K562 (cell line): ENCODE measurements around the gene OR2V1.

ENCODE experiments used
- BACH1 ChIP-seq: fragments of 200-800 bp; sonication (Bioruptor generic); IDR thresholded peaks from 2 replicates; pipeline ENCODE4 v1.6.1; 2016; ENCODE audit warnings: missing genetic modification characterization, missing compliant biosample characterization
- MAFK ChIP-seq: IDR thresholded peaks from 2 replicates; pipeline ENCODE4 v1.6.1; 2011; ENCODE audit warnings: low read length, improper control_type of control experiment
- MAZ ChIP-seq, 2 experiments: fragments of 450-650 bp in 1 of 2; sonication (generic) in 1 of 2; formaldehyde crosslinking; IDR thresholded peaks in 1 of 2; conservative IDR thresholded peaks in 1 of 2; 2 replicates each; pipeline versions ENCODE4 v1.4.0 to v1.5.0; 2020; ENCODE audit warnings: mild to moderate bottlenecking in 1 of 2, missing genetic modification reagents in 1 of 2
- NFXL1 ChIP-seq: fragments of 450-650 bp; formaldehyde crosslinking; IDR thresholded peaks from 2 replicates; pipeline ENCODE4 v1.4.0; 2021; ENCODE audit warnings: mild to moderate bottlenecking
- POLR2AphosphoS5 ChIP-seq: IDR thresholded peaks from 2 replicates; pipeline ENCODE4 v1.6.1; 2011; ENCODE audit warnings: mild to moderate bottlenecking, low read depth, low read length, moderate library complexity; ENCODE audit not compliant: control insufficient read depth, insufficient read depth
- SIX5 ChIP-seq, 2 experiments: IDR thresholded peaks; 2 replicates each; pipeline ENCODE4 v1.6.1; 2011; ENCODE audit warnings: low read length in 2 of 2, borderline replicate concordance in 1 of 2, low read depth in 1 of 2, mild to moderate bottlenecking in 1 of 2, moderate library complexity in 1 of 2; ENCODE audit not compliant: insufficient read depth in 1 of 2
- SMARCC2 ChIP-seq: fragments of 450-650 bp; IDR thresholded peaks from 2 replicates; pipeline ENCODE4 v1.6.1; 2017; ENCODE audit warnings: antibody characterized with exemption, moderate library complexity, mild to moderate bottlenecking, low read depth
- SRSF7 ChIP-seq: fragments of 200-400 bp; formaldehyde crosslinking; optimal IDR thresholded peaks from 2 replicates; pipeline ENCODE3; 2017; ENCODE audit warnings: mild to moderate bottlenecking, low read depth, low read length
- TEAD4 ChIP-seq, 2 experiments: sonication (generic) in 1 of 2; formaldehyde crosslinking in 1 of 2; IDR thresholded peaks; 2 replicates each; pipeline versions ENCODE4 v1.6.1 to v1.8.0; 2012 to 2022; ENCODE audit warnings: borderline replicate concordance in 1 of 2, inconsistent platforms in 1 of 2, low read length in 1 of 2, mild to moderate bottlenecking in 1 of 2, missing genetic modification reagents in 1 of 2
- ZBED1 ChIP-seq: IDR thresholded peaks from 2 replicates; pipeline ENCODE4 v1.6.1; 2014
- TF ChIP-seq, protein P1 (sequence below), 3 experiments: IDR thresholded peaks in 2 of 3; conservative IDR thresholded peaks in 1 of 3; 2 replicates each; pipeline ENCODE4 v1.5.1; 2011 to 2012; ENCODE audit warnings: low read length in 3 of 3, mild to moderate bottlenecking in 3 of 3, control low read depth in 2 of 3, improper control_type of control experiment in 1 of 3, inconsistent platforms in 1 of 3, low read depth in 1 of 3, mixed read lengths in 1 of 3, moderate library complexity in 1 of 3; ENCODE audit not compliant: insufficient read depth in 2 of 3
- TF ChIP-seq, protein P2 (sequence below): sonication (generic); formaldehyde crosslinking; IDR thresholded peaks from 2 replicates; pipeline ENCODE4 v1.8.1; 2023; ENCODE audit warnings: missing genetic modification reagents, mild to moderate bottlenecking, borderline replicate concordance
- TF ChIP-seq, protein P3 (sequence below): sonication (generic); formaldehyde crosslinking; IDR thresholded peaks from 2 replicates; pipeline ENCODE4 v1.9.0; 2022; ENCODE audit warnings: mild to moderate bottlenecking, missing genetic modification reagents

DNA sequence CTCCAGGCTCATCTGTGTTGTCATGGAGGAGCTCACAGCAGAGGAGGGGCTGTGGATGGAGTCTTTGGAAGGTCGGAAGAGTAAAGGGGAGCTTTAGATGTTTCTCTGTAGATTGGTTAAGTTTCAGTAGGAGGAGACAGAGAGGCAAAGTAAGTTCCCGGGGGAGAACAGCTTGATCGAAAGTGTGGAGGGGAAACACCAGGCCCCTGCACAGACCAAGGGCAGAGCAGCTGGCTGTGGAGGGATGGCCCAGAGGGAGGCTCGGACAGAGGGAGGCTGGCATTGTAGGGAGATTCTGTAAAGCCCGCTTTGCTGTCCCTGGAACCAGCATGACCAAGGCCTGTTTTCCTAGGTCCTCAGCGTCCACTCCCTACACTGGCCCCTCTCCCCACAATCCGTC is 11.1 kb upstream of the OR2V1 start:
- TF ChIP-seq ZBED1, result no peak
- TF ChIP-seq TEAD4 (IDR thresholded peaks at IDR 0.05; ENCODE audit: low read length), result no peak
- no peak for TF ChIP-seq TEAD4 (CRISPR knock-in tag; IDR thresholded peaks at IDR 0.05; ENCODE audit: borderline replicate concordance)
- TF ChIP-seq, protein P1, sequence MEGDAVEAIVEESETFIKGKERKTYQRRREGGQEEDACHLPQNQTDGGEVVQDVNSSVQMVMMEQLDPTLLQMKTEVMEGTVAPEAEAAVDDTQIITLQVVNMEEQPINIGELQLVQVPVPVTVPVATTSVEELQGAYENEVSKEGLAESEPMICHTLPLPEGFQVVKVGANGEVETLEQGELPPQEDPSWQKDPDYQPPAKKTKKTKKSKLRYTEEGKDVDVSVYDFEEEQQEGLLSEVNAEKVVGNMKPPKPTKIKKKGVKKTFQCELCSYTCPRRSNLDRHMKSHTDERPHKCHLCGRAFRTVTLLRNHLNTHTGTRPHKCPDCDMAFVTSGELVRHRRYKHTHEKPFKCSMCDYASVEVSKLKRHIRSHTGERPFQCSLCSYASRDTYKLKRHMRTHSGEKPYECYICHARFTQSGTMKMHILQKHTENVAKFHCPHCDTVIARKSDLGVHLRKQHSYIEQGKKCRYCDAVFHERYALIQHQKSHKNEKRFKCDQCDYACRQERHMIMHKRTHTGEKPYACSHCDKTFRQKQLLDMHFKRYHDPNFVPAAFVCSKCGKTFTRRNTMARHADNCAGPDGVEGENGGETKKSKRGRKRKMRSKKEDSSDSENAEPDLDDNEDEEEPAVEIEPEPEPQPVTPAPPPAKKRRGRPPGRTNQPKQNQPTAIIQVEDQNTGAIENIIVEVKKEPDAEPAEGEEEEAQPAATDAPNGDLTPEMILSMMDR (IDR thresholded peaks at IDR 0.05 in 2 of 3, conservative IDR thresholded peaks at IDR 0.05 in 1 of 3; ENCODE audit: insufficient read depth in 2 of 3, low read depth in 1 of 3, low read length in 3 of 3), result no peak
- TF ChIP-seq BACH1 (tag), result no peak
- TF ChIP-seq MAFK, result no peak
- TF ChIP-seq MAZ (CRISPR knock-in tag; conservative IDR thresholded peaks at IDR 0.05 in 1 of 2, IDR thresholded peaks at IDR 0.05 in 1 of 2), result no peak
- TF ChIP-seq SMARCC2, result no peak
- no peak for TF ChIP-seq SIX5 (IDR thresholded peaks at IDR 0.05; ENCODE audit: borderline replicate concordance in 1 of 2, insufficient read depth in 1 of 2, low read depth in 1 of 2, low read length in 2 of 2)
- no peak for TF ChIP-seq POLR2AphosphoS5
- no peak for TF ChIP-seq NFXL1
- TF ChIP-seq, protein P2, sequence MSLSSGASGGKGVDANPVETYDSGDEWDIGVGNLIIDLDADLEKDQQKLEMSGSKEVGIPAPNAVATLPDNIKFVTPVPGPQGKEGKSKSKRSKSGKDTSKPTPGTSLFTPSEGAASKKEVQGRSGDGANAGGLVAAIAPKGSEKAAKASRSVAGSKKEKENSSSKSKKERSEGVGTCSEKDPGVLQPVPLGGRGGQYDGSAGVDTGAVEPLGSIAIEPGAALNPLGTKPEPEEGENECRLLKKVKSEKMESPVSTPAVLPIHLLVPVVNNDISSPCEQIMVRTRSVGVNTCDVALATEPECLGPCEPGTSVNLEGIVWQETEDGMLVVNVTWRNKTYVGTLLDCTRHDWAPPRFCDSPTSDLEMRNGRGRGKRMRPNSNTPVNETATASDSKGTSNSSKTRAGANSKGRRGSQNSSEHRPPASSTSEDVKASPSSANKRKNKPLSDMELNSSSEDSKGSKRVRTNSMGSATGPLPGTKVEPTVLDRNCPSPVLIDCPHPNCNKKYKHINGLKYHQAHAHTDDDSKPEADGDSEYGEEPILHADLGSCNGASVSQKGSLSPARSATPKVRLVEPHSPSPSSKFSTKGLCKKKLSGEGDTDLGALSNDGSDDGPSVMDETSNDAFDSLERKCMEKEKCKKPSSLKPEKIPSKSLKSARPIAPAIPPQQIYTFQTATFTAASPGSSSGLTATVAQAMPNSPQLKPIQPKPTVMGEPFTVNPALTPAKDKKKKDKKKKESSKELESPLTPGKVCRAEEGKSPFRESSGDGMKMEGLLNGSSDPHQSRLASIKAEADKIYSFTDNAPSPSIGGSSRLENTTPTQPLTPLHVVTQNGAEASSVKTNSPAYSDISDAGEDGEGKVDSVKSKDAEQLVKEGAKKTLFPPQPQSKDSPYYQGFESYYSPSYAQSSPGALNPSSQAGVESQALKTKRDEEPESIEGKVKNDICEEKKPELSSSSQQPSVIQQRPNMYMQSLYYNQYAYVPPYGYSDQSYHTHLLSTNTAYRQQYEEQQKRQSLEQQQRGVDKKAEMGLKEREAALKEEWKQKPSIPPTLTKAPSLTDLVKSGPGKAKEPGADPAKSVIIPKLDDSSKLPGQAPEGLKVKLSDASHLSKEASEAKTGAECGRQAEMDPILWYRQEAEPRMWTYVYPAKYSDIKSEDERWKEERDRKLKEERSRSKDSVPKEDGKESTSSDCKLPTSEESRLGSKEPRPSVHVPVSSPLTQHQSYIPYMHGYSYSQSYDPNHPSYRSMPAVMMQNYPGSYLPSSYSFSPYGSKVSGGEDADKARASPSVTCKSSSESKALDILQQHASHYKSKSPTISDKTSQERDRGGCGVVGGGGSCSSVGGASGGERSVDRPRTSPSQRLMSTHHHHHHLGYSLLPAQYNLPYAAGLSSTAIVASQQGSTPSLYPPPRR (CRISPR knock-in tag), result no peak
- TF ChIP-seq, protein P3, sequence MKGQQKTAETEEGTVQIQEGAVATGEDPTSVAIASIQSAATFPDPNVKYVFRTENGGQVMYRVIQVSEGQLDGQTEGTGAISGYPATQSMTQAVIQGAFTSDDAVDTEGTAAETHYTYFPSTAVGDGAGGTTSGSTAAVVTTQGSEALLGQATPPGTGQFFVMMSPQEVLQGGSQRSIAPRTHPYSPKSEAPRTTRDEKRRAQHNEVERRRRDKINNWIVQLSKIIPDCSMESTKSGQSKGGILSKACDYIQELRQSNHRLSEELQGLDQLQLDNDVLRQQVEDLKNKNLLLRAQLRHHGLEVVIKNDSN, result no peak
- TF ChIP-seq SRSF7, result no peak
